ENCODE measurements around the gene ZNF701. TPM values are rescaled to one million over a fixed set of nuclear protein-coding genes. Genes with fewer than 3 reads are reported as not detected.

The ZNF701 gene
- total and polyA plus RNA-seq, 2 of the 13 experiments (the other 11 are each of a cell fraction or from before 2014, with no cell fraction given): 4.5 to 6.3 TPM

- Histone ChIP-seq H2AFZ (ENCODE audit: low read length) (no peak overlapping the region), H3K4me2 (ENCODE audit: low read depth, low read length) (no peak overlapping the region), H3K4me3 (replicated peaks in 1 of 3; ENCODE audit: insufficient read depth in 1 of 3, low read depth in 2 of 3, low read length in 3 of 3) (no peak overlapping the region), H3K27ac (ENCODE audit: extremely low read length, insufficient read depth, low read length) (no peak overlapping the region), H3K9me3 (ENCODE audit: low read length) (peaks cover 61% of the 10 kb centered on the region), H3K9ac (ENCODE audit: insufficient read depth, low read depth, low read length) (no peak overlapping the region), H3K36me3 (replicated peaks in 1 of 2; ENCODE audit: control insufficient read depth in 1 of 2, insufficient read depth in 2 of 2, low read length in 2 of 2) (0 out of 5 replicates have a peak, but pooled peaks cover 0 to 1% of the 10 kb centered on the region in 2 experiments), H3K4me1 (ENCODE audit: insufficient read depth, low read length) (no peaks in the 10 kb centered on the region), H3K27me3 (ENCODE audit: control insufficient read depth in 1 of 2, insufficient read depth in 2 of 2, low read length in 2 of 2) (no peaks in the 10 kb centered on the region; a peak in 1 of 5 replicates), H3K79me2 (ENCODE audit: insufficient read depth, low read length) (no peaks in the 10 kb centered on the region), H4K20me1 (ENCODE audit: insufficient read depth, low read length) (no peaks in the 10 kb centered on the region)
- ChIA-PET POLR2A (no interaction called here), CTCF (ENCODE audit: low intra/inter-chr PET ratio, low total read pairs) (no interaction called here)
- no TSS peak for BruUV-seq (replicated peaks)
- no peak for ATAC-seq
- intact Hi-C loops (cut with micrococcal nuclease; ENCODE audit: unreplicated experiment) (no loop called here), in situ Hi-C loops (cut with HindIII; ENCODE audit: extremely low pct_ligation_motif_present, low pct_unique_long_range_greater_than_20kb) (no loop called here)
- no peak for DNase-seq (ENCODE audit: low spot score)
- FAIRE-seq: no peak
- 95% methylated on average over 13 of the region's 14 CpGs for WGBS (ENCODE audit: low lambda C conversion rate)
- TF ChIP-seq ZNF720 (CRISPR knock-in tag; IDR thresholded peaks at IDR 0.05) (no peak), PHF20 (CRISPR knock-in tag; IDR thresholded peaks at IDR 0.05) (no peak), ZNF326 (CRISPR knock-in tag; IDR thresholded peaks at IDR 0.05; ENCODE audit: borderline replicate concordance) (no peak), ZNF672 (CRISPR knock-in tag; IDR thresholded peaks at IDR 0.05) (no peak), TFE3 (CRISPR knock-in tag; IDR thresholded peaks at IDR 0.05) (no peak), JUND (CRISPR knock-in tag; IDR thresholded peaks at IDR 0.05) (no peak), ZKSCAN5 (CRISPR knock-in tag; IDR thresholded peaks at IDR 0.05) (no peak), KMT2A (CRISPR knock-in tag; IDR thresholded peaks at IDR 0.05) (no peak), ZNF839 (CRISPR knock-in tag; IDR thresholded peaks at IDR 0.05; ENCODE audit: borderline replicate concordance) (no peak), LCORL (IDR thresholded peaks at IDR 0.05) (no peak), LCORL (CRISPR knock-in tag; IDR thresholded peaks at IDR 0.05) (no peak), ZNF577 (CRISPR knock-in tag; IDR thresholded peaks at IDR 0.05; ENCODE audit: borderline replicate concordance, low read depth) (no peak), SIX4 (CRISPR knock-in tag; IDR thresholded peaks at IDR 0.05) (no peak), GATAD1 (CRISPR knock-in tag; IDR thresholded peaks at IDR 0.05) (no peak), ZHX2 (IDR thresholded peaks at IDR 0.05; ENCODE audit: low read depth) (no peak), ZHX2 (CRISPR knock-in tag; IDR thresholded peaks at IDR 0.05; ENCODE audit: borderline replicate concordance) (no peak), RFX1 (IDR thresholded peaks at IDR 0.05) (no peak), TCF7 (IDR thresholded peaks at IDR 0.05; ENCODE audit: low read depth) (no peak), ZBTB10 (CRISPR knock-in tag; IDR thresholded peaks at IDR 0.05; ENCODE audit: borderline replicate concordance) (no peak)
Observed at GRCh38 chr19:52567921-52568320, 2.2 kb upstream of the ZNF701 start.

Measured in HepG2 (cell line).